Measurements from ENCODE around the gene BST1.

DNA sequence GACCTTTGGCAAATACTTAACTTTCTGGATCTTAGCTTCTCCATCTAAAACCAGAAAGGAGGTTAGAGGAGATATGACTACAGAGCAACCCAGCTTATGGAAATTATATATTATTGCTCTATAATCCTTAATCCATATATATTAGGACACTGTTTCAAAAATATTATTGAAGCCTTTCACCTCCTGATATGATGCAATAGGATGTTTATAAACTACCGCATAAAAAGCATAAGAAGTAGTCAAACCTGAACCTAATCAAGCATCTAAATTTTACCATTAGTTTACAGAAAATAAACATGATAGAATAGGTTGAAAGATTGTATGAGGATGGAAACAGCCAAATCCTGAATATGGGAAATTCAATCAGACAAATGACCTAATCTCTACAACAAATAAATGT lies 26.8 kb upstream of the BST1 start:
- no peak for TF ChIP-seq POLR2AphosphoS5 (IDR thresholded peaks at IDR 0.05; ENCODE audit: low read depth, low read length)
- no peak for TF ChIP-seq POLR2A (IDR thresholded peaks at IDR 0.05; ENCODE audit: low read depth, low read length)

Measured in GM12891 (cell line).